HG03039 (cell line): ENCODE results near the gene RASA4.
"Not testable (repeated sequence)": the region's sequence is repeated elsewhere in the genome, so short reads cannot be mapped to it uniquely, and the experiment has no call there.

Experiments used
- ATAC-seq: cut with Tn5 transposase; IDR thresholded peaks from one replicate; pipeline ENCODE4 v1.9.1; 2021; ENCODE audit warnings: mild to moderate bottlenecking, moderate library complexity; ENCODE audit not compliant: unreplicated experiment

The RASA4 gene

DNA sequence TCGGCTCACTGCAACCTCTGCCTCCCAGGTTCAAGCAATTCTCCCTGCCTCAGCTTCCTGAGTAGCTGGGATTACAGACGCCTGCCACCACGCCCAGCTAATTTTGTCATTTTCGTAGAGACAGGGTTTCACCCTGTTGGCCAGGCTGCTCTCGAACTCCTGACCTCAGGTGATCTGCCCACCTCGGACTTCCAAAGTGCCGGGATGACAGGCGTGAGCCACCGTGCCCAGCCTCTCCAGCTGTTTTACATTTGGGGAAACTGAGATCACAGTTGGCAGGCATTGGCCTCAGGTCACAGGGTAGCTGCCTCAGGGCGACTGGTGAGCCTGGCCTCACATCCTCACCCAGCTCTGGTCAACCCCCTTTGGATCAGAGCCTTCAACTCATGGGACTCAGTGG, 6.8 kb downstream of the RASA4 start:
- ATAC-seq, result not testable (repeated sequence)

DNA sequence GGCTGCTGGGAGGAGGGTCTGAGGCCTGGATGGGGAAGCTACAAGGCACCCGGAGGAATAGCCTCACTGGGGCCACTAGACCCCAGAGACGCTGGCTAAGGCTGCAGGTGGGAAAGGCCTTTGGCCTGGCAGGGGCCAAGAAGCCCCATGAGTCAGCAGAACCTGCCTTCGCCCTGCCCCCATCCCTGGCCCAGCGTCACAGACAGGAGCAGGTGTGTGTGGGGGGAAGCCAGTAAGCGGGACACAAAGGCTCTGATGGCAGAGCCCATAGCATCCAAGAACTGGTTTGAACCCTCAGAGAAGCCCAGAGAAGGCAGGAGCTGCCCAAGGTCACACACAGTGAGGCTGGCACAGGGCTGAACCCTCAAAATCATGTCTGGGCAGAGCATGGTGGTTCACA, 9.7 kb downstream of the RASA4 start:
- not testable (repeated sequence) for ATAC-seq

DNA sequence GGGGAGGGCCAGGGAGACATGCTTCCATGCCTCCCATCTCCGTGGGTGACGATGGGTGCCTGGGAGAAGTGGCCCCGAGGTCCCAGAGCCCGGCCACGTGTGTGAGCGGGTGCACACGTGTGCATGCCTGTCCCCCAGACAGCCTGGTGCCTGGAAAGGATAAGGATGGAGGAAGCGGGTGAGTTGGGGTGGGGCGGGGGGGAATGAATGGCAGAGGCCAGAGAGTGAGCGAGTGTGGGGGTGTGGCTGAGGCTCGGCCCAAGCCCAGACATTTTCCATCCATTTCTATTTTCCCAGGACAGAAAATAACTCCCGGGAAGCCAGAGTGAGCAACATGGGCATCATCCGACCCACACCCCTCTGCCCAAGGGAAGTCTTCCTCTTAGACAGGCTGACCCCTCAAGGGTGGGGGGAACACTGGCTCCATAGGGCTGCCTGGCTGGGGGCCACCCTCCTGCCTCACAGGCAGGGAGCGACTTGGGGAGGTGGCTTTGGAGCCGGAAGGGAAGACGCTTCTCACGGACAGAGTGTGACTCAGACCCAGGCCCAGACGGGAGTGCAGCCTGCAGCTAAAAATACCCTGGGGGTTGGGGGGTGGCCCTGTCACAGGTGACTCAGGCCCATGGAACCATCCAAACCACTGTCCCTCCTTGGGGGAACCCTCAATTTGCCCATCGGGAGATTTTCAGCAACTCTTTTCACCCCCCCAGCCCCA, 12.0 kb downstream of the RASA4 start:
- not testable (repeated sequence) for ATAC-seq

DNA sequence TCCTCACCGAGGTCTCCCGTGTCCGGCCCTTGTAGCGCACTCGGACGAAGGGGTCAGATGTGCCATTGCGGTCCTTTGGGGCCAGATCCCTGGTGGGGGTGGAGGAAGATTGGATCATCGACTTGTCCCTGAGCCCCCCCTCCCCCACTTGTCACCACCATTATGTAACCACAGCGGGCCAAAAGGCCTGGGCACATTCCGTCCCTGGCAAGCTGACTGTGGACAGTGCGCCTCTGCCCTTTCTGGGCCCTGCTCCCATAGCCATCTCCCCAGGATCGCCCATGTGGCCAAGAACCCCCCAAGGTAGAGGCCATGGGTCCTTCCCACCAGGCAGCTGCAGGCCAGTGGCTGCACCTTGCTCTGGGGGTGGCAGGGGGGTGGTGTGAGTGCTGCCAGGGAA, 14.2 kb downstream of the RASA4 start:
- ATAC-seq, result not testable (repeated sequence)

DNA sequence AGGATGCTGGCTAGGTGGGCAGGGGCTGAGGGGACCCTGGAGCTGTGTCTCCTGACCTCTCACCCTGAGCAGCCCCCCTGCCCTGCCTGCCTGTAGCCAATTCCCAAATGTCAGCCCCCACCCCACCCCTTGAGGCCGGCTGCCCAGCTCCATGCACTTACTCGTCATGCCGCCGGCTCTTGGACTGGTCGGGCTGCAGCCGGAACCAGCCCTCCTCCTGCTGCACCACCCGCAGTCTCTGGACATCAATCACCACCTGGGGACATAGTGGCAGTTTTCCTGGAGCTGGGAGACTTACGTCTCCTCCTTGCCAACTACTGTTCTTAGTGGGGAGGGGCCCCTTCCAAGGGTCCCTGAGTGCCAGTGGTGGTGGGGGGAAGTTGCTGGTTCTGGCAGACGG, 16.9 kb downstream of the RASA4 start:
- not testable (repeated sequence) for ATAC-seq

DNA sequence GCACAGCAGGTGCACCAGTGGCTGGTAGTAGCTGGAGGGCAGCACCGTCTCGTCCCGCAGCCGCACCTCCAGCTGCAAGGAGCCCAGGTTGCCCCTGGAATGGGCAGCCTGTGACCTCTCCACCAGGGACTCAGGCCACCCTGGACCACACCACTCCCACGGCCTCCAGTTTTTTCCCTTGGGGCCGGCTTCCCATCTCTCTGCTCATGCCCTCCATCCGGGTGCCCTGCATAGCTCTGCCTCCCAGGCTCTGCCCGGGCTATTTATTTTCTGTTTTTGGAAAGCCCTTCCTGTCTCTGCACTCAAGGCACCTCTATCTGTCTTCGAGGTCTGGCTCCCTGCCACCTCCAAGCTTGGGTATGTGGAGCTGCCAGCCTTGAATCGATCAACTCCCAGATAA, 20.5 kb downstream of the RASA4 start:
- not testable (repeated sequence) for ATAC-seq

DNA sequence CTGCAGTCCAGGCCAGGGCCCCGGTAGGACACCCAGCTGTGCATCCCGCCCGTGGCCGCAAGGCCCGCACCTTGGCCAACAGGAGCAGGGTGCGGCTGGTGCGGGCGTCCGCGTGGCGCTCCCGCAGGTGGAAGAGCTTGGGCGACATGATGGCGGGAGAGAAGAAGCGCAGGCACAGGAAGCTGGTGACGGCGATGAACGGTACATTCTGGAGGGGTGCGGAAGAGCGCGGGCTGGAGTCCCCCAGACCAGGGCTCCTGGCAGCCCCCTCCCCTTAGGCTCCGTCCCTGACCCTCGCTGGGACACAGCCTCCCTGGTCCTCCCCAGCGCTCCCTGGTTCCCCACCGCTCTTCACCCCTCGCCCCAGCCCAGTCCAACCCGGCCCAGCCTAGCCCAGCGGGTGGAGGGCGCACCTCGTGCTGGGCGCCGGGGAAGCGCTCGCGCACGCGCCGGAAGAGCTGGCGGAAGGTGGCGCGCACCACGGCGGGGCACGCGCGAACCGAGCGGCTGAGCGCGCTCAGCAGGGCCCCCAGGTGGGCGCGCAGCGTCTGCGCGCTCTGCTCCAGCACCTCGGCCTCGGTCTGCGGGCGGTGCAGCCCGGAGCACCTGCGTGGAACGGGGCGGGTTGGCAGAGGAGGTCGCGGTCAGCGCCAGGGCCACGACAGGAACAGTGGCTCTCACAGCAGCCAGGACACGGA, 22.8 kb downstream of the RASA4 start:
- peak; percentile 47 for ATAC-seq

DNA sequence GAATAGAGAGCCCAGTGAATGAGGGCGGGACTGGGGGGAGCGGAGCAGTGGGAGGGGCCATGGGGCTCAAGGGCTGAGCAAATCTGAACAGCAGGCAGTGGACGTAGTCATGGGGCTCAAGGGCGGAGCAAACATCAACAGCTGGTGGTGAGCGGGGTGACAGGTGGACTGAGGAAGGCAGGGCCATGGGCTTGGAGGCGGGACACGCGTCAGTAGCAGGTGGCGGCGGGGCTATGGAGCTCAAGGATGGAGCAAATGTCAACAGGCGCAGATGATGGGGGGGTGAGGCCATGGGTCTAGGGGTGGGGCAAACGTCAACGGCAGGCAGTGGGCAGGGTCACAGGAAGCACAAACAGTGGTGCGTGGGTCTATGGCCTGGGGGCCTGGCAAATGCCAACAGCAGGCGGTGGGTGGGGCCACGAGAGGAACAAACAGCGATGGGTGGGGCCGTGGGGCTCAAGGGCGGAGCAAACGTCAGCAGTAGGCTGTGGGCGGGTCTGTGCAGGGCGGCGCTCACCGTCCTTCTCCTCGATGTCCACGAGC, 24.0 kb downstream of the RASA4 start:
- peak; percentile 42 for ATAC-seq

DNA sequence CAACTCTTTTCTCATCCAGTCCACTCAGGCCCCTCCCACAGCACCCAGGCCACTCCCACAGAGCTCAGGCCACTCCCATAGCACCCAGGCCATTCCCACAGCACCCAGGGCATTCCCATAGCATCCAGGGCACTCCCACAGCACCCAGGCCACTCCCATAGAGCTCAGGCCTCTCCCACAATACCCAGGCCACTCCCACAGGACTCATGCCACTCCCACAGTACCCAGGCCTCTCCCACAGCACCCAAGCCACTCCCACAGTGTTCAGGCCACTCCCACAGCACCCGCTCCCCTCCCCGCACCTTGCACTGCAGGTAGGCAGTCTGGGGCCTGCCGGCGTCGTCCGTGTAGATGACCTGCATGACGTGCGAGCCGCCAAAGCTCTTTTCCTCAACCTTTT, 26.7 kb downstream of the RASA4 start:
- peak; percentile 41 for ATAC-seq

DNA sequence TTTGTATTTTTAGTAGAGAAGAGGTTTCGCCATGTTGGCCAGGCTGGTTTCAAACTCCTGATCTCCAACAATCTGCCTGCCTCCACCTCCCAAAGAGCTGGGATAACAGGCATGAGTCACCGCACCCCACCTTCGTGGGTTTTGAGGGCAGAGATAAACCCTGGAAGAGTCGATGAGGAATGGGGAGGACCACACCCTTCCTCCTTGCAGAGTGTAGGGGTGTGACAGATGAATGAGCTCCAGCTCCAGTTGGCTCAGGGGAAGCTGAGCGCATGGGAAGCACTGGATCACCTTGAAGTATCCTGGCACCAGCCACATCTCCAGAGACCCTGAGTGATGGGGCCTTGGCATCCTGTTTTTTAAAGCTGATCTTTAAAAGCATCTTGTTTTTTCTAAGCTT, 33.1 kb downstream of the RASA4 start:
- not testable (repeated sequence) for ATAC-seq

DNA sequence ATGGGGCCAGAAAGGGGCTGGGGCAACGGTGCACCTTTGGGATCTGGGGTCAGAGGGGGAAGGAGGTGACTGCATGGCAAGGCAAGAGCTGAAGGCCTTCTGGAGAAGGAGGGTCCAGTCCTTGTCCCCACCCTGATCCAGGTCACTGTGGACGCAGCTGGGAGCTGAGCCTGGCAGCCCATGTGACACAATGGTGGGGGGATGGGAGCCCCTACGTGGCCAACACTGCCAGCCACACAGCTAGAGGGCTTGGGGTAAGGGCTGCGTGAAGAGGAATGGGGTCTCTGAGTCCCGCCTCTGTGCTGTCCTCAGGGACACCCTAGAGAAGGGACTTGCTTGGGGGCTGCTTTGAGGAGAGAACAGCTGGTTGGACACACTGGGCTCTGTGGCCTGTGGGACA, 34.8 kb downstream of the RASA4 start:
- ATAC-seq, result not testable (repeated sequence)

DNA sequence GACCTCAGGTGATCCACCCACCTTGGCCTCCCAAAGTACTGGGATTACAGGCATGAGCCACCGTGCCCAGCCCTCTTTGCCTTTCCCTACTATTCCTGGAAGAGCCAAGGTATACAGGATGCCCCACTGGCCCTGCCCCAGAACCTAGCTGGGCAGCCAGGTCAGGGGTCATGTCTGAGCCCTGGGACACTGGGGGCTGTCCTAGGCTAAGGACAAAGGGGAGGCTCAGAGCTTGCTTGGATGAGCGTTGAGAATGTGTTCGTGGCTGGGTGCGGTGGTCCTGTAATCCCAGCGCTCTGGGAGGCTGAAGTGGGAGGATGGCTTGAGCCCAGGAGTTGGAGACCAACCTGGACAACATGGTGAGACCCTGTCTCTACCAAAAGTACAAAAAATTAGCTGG, 38.1 kb downstream of the RASA4 start:
- ATAC-seq, result not testable (repeated sequence)

DNA sequence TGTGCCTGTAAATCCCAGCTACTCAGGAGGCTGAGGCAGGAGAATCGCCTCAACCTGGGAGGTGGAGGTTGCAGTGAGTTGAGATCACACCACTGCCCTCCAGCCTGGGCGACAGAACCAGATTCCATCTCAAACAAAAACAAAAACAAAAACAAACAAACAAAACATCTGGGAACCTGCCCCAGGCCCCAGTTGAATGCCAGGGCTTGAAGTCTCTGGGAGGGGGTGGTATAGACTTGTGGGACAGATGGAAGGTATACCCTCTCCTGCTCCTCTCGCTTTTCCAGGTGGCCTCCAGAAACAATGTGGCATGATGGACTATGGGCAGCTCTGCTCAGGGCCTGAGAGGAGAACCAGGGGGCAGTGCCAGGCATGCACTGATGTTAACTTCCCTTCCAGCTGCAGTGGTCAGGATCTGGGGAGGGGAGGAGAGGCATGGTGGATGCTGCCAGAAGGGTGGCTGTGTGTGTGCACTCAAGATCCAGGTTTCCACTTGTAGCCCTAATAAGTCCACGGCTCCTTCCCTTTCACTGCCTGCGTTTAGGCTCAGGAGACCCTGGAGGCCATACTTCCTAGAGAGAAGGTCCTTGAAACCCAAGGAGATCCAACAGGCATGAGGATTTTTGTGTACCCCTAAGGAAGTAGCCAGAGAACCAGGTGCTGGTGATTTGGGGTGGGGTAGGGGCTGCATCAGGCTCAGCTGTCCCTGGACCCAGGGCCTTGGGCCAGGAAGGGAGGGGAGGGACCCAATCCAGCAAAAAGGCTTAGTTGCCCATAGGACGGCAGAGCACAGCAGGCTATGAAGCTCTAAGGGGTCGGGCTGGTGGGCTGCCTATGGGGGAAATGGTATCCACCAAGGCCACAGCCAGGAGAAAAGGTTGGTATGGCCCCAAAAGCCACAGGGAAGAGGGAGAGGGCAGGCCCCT, 39.0 kb downstream of the RASA4 start:
- not testable (repeated sequence) for ATAC-seq

DNA sequence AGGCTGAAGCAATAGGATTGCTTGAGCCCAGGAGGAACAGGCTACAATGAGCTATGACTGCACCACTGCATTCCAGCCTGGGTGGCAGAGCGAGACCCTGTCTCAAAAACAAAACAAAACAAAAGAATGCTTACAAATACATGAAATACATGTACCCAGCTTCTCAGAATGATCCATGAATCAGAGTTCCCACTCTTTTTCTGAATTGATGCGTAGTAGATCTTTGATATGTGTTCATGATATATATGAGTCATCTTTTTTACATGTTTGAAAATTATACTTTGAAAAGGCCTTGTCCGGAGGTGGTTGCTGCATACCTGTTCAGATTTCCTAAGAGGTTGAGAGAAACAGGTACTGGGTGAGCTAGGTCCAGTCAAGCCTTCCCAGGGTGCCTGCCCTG, 40.2 kb downstream of the RASA4 start:
- not testable (repeated sequence) for ATAC-seq

DNA sequence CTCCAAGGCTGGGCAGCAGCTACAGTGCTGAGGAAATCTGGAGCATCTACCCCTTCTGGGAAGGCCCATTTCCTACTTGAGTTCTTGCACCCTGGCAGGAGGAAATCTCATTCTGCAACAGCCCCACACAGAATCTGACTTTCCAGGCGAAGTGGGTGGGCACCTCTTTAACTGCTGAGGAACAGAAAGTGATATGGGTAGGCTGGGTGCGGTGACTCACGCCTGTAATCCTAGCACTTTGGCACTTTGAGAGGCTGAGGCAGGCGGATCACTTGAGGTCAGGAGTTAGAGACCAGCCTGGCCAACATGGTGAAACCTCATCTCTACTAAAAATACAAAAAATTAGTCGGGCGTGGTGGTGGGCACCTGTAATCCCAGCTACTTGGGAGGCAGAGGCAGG, 41.9 kb downstream of the RASA4 start:
- ATAC-seq, result not testable (repeated sequence)

DNA sequence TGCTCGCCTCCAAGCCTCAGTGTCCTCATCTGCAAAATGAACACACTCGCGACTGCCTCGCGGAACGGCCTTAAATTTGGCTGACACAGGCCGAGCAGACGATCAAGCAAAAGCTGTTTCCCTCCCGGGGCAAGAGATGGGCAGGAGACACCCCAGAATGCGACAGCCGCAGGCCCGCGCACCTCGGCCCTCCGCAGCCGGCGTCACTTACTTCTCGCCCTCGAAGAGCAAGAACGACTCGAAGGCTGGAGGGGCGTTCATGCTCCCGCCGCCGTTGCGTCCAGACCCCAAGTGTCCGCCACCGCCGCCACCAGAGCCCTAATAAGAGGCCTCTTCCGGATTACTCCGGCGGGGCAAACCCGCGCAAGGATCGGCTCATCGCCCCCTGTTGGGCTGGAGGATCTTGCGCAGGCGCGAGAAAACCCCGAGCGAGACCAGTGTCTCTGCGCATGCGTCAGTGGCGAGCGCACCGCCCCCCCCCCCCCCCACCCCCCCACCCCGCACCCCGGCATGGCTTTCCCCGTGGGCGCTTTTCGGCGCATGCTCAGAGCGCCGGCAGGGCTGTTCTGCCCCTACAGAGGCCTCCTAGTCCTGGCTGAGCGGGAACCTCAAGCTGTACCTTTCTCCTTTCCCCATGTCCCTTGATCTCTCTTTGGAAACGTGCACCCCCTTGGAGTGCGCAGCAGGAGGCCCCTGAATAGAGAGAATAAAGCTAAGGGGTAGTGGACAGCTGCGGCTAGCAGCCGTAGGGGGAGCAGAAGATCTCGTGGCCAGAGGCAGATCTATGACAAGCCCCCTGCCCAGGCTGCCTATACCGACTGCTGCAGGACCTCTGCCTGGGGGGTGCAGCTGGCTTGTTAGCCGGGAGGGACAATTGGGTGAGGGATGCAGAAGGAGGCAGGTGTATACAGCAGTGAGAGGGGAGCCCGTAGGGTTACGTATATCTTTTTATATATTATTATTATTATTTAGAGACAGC, 44.0 kb downstream of the RASA4 start, which contains the start of gene POLR2J3:
POLR2J3 (minus strand) TSS at position 323 of the 979 bp plus-strand sequence; CDS start at position 261, 62 bp downstream.
- ATAC-seq, result peak; percentile 94

DNA sequence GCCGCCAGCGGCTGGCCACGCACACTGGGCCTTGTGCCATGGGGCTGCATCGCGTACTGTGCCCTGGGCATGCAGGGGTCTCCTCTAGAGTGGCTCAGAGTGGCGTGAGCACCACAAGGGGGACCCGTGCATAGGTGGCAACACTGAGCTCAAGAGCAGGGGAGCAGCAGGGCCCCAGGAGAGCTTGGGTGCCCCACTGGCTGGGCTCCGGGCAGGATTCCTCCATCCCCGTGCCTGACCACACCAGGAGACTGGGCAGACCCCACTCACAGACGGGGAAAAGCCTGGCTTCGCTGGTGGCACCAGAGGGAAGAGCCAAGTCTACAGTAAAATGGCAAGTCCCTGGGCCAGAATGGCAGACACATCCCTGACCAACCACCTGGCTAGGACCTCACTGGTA, 47.9 kb downstream of the RASA4 start:
- not testable (repeated sequence) for ATAC-seq

DNA sequence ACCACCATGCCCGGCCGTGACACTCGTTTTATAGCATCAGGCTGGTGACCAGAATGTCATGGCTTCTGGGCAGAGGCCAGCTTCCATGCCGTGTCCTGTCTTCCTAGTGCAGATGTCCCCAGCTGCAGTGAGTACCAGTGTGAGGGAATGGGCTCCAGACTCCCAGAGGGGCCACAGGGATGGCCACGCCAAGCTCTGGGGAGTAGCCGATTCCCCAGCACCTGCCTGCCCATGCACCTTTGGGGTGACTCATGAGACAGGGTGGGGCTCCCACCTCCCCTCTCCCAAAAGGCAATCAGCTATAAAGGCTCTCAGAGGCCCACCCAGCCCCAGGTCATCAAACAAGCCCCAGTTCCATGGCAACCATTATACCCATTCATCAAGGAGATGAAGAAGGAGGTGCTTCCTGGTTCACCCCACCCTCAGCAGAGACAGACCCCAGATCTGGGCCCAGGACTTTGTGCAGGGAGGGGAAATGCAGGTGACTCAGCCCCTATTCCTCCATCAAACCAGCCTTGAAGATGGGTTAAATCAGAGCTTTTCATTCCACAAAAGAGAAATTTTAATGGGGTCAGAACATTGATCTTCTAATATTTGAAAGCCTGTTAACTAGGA, 65.6 kb downstream of the RASA4 start, which contains the start of gene SPDYE2:
SPDYE2 (plus strand) TSS at position 419 of the 615 bp plus-strand sequence. CDS start 2,030 bp downstream, outside the sequence.
- ATAC-seq, result not testable (repeated sequence)

DNA sequence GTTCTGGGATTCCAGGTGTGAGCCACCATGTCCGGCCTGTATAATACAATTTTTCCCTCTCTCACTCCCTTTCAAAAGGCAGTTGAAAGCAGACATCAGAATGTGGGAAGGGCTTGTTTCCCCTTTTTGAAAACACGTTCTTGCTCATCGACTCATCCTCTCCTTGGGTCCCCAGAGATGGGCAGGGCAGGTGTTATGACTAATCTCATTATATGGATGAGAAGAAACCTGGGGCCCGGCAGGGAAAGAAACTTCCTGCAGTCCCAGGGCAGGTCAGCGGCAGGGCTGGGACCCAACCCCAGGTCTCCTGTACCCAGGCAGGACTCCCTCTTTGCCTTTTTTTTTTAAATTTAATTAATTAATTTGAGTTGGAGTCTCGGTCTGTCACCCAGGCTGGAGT, 70.2 kb downstream of the RASA4 start:
- peak; percentile 68 for ATAC-seq
